ENCODE results near the gene PCDHB7.
"Not testable (repeated sequence)": the region's sequence is repeated elsewhere in the genome, so short reads cannot be mapped to it uniquely, and the experiment has no call there.

Gene PCDHB7

GRCh38 chr5:141180313-141180712 is 7.9 kb downstream of the PCDHB7 start:
- DNase-seq (ENCODE audit: low read depth in 2 of 2), result no peak

- no peak for DNase-seq (ENCODE audit: low read depth in 2 of 2)
Observed at GRCh38 chr5:141182248-141182647, 9.8 kb downstream of the PCDHB7 start, which contains the start of gene PCDHB16. TSS of gene PCDHB16 (plus strand) at chr5:141182387. CDS start at chr5:141182560, 173 bp downstream.

GRCh38 chr5:141184117-141184855 is 11.8 kb downstream of the PCDHB7 start:
- not testable (repeated sequence) for DNase-seq (ENCODE audit: low read depth in 2 of 2)

GRCh38 chr5:141186897-141187512 is 14.6 kb downstream of the PCDHB7 start, which contains the start of gene PCDHB9:
TSS of gene PCDHB9 (plus strand) at chr5:141187161. CDS start at chr5:141187319, 158 bp downstream.
- peak in 1 of 2 donors; percentile 11 for DNase-seq (ENCODE audit: low read depth in 2 of 2)

- DNase-seq (ENCODE audit: low read depth in 2 of 2), result not testable (repeated sequence)
Observed at GRCh38 chr5:141188682-141189081, 16.2 kb downstream of the PCDHB7 start.

GRCh38 chr5:141189131-141189530 is 16.7 kb downstream of the PCDHB7 start:
- not testable (repeated sequence) for DNase-seq (ENCODE audit: low read depth in 2 of 2)

GRCh38 chr5:141192110-141192725 is 19.8 kb downstream of the PCDHB7 start, which contains the start of gene PCDHB10:
TSS of gene PCDHB10 (plus strand) at chr5:141192353. CDS start at chr5:141192553, 200 bp downstream.
- no peak for DNase-seq (ENCODE audit: low read depth in 2 of 2)

GRCh38 chr5:141194332-141194731 is 21.9 kb downstream of the PCDHB7 start:
- not testable (repeated sequence) for DNase-seq (ENCODE audit: low read depth in 2 of 2)

- no peak for DNase-seq (ENCODE audit: low read depth in 2 of 2)
Observed at GRCh38 chr5:141196363-141196762, 23.9 kb downstream of the PCDHB7 start.

- no peak for DNase-seq (ENCODE audit: low read depth in 2 of 2)
Observed at GRCh38 chr5:141199359-141200235, 27.2 kb downstream of the PCDHB7 start, which contains the start of gene PCDHB11. TSS of gene PCDHB11 (plus strand) at chr5:141199627. CDS start at chr5:141199775, 148 bp downstream.

GRCh38 chr5:141201126-141201525 is 28.7 kb downstream of the PCDHB7 start:
- not testable (repeated sequence) for DNase-seq (ENCODE audit: low read depth in 2 of 2)

GRCh38 chr5:141201646-141202045 is 29.2 kb downstream of the PCDHB7 start:
- not testable (repeated sequence) for DNase-seq (ENCODE audit: low read depth in 2 of 2)

- no peak for DNase-seq (ENCODE audit: low read depth in 2 of 2)
Observed at GRCh38 chr5:141208478-141208877, 36.0 kb downstream of the PCDHB7 start, which contains the start of gene PCDHB12. TSS of gene PCDHB12 (plus strand) at chr5:141208719. CDS start at chr5:141208908, 189 bp downstream.

- not testable (repeated sequence) for DNase-seq (ENCODE audit: low read depth in 2 of 2)
Observed at GRCh38 chr5:141210281-141210680, 37.8 kb downstream of the PCDHB7 start.

GRCh38 chr5:141210849-141211248 is 38.4 kb downstream of the PCDHB7 start:
- not testable (repeated sequence) for DNase-seq (ENCODE audit: low read depth in 2 of 2)

GRCh38 chr5:141213656-141214339 is 41.4 kb downstream of the PCDHB7 start, which contains the start of gene PCDHB13:
TSS of gene PCDHB13 (plus strand) at chr5:141213919. CDS start at chr5:141214124, 205 bp downstream.
- DNase-seq (ENCODE audit: low read depth in 2 of 2), result not testable (repeated sequence)

GRCh38 chr5:141214583-141214982 is 42.1 kb downstream of the PCDHB7 start:
- DNase-seq (ENCODE audit: low read depth in 2 of 2), result not testable (repeated sequence)

- not testable (repeated sequence) for DNase-seq (ENCODE audit: low read depth in 2 of 2)
Observed at GRCh38 chr5:141215504-141215903, 43.1 kb downstream of the PCDHB7 start.

- not testable (repeated sequence) for DNase-seq (ENCODE audit: low read depth in 2 of 2)
Observed at GRCh38 chr5:141216035-141216434, 43.6 kb downstream of the PCDHB7 start.

GRCh38 chr5:141223112-141223783 is 50.8 kb downstream of the PCDHB7 start, which contains the start of gene PCDHB14:
TSS of gene PCDHB14 (plus strand) at chr5:141223343. CDS start at chr5:141223506, 163 bp downstream.
- no peak for DNase-seq (ENCODE audit: low read depth in 2 of 2)
